ENCODE measurements around the gene SMYD5.
A peak's percentile ranks its signal among the peaks of the same experiment; 100 is the strongest.

DNA sequence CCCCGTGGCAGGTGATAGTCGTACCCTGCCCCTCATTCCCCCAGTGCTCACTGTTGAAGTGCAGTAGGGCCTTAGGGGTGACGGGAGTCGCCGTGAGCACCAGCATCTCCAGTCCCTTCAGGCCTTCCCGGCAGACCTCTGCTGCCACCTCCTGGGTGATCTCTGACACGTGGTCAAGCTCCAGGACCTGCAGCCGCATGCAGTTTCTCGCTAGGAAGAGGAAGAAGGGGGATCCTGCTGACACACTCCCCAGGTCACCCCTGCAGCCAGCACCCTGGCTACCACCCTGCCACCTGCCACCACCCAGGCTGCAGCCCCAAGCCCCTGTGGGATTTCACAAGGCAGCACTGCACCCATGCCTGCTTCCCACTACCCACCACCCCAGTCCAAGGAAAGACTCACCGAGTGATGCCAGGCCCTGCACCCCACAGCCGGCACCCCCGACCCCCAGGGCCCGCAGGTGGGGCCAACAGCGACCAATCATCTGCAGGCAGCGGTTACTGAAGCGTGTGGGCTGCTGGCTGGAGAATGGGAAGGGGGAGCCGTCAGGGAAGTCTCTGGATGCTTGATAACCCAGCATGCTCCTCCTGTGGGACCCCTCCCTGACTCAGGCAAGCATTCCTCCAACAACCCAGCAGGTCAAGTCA lies 46.4 kb downstream of the SMYD5 start:
- TF ChIP-seq, protein P1, sequence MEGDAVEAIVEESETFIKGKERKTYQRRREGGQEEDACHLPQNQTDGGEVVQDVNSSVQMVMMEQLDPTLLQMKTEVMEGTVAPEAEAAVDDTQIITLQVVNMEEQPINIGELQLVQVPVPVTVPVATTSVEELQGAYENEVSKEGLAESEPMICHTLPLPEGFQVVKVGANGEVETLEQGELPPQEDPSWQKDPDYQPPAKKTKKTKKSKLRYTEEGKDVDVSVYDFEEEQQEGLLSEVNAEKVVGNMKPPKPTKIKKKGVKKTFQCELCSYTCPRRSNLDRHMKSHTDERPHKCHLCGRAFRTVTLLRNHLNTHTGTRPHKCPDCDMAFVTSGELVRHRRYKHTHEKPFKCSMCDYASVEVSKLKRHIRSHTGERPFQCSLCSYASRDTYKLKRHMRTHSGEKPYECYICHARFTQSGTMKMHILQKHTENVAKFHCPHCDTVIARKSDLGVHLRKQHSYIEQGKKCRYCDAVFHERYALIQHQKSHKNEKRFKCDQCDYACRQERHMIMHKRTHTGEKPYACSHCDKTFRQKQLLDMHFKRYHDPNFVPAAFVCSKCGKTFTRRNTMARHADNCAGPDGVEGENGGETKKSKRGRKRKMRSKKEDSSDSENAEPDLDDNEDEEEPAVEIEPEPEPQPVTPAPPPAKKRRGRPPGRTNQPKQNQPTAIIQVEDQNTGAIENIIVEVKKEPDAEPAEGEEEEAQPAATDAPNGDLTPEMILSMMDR (IDR thresholded peaks at IDR 0.05): peak in 6 of 7 experiments; percentile 22 to 59 (median 47)
- no peak for TF ChIP-seq POLR2A (IDR thresholded peaks at IDR 0.05)
